HepG2 (cell line): Measurements from ENCODE around the gene CRISPLD2. TPM values are rescaled to one million over a fixed set of nuclear protein-coding genes. Genes with fewer than 3 reads are reported as not detected.

ENCODE experiments used
- AFF4 ChIP-seq: sonication (generic); formaldehyde crosslinking; IDR thresholded peaks from 2 replicates; pipeline ENCODE4 v1.4.0; 2020; ENCODE audit warnings: missing genetic modification reagents
- FOXM1 ChIP-seq: sonication (generic); formaldehyde crosslinking; IDR thresholded peaks from 2 replicates; pipeline ENCODE4 v1.5.0; 2020; ENCODE audit warnings: missing genetic modification reagents
- KIAA2018 ChIP-seq: sonication (generic); formaldehyde crosslinking; IDR thresholded peaks from 2 replicates; pipeline ENCODE4 v1.5.0; 2020; ENCODE audit warnings: mild to moderate bottlenecking, missing genetic modification reagents, borderline replicate concordance
- NRL ChIP-seq: sonication (generic); formaldehyde crosslinking; IDR thresholded peaks from 2 replicates; pipeline ENCODE4 v1.5.0; 2020; ENCODE audit warnings: missing genetic modification reagents, mild to moderate bottlenecking, moderate library complexity, borderline replicate concordance
- RBM39 ChIP-seq: fragments of 200-400 bp; formaldehyde crosslinking; IDR thresholded peaks from one replicate; pipeline ENCODE4 v1.6.1; 2018; ENCODE audit warnings: antibody characterized with exemption, mild to moderate bottlenecking, low read depth, low read length; ENCODE audit not compliant: poor library complexity, severe bottlenecking
- TBX2 ChIP-seq: sonication (generic); formaldehyde crosslinking; IDR thresholded peaks from 2 replicates; pipeline ENCODE4 v1.5.0; 2020; ENCODE audit warnings: missing genetic modification reagents, mild to moderate bottlenecking, borderline replicate concordance
- XRCC5 ChIP-seq: fragments of 200-400 bp; formaldehyde crosslinking; optimal IDR thresholded peaks from 2 replicates; pipeline ENCODE3; 2017; ENCODE audit warnings: mild to moderate bottlenecking, low read length
- ZGPAT ChIP-seq: IDR thresholded peaks from 2 replicates; pipeline ENCODE4 v1.6.1; 2016; ENCODE audit warnings: mild to moderate bottlenecking
- ZNF280B ChIP-seq: sonication (generic); formaldehyde crosslinking; IDR thresholded peaks from 2 replicates; pipeline ENCODE4 v1.5.0; 2020; ENCODE audit warnings: missing genetic modification reagents, mild to moderate bottlenecking, borderline replicate concordance
- ZNF292 ChIP-seq: sonication (generic); formaldehyde crosslinking; IDR thresholded peaks from 2 replicates; pipeline ENCODE4 v1.8.1; 2022; ENCODE audit warnings: mild to moderate bottlenecking, low read depth, missing genetic modification reagents, borderline replicate concordance
- ZNF598 ChIP-seq: sonication (generic); formaldehyde crosslinking; IDR thresholded peaks from 2 replicates; pipeline ENCODE4 v1.5.1; 2020; ENCODE audit warnings: mild to moderate bottlenecking, missing genetic modification reagents, borderline replicate concordance
- ZNF878 ChIP-seq: sonication (generic); formaldehyde crosslinking; IDR thresholded peaks from 2 replicates; pipeline ENCODE4 v1.8.1; 2023; ENCODE audit warnings: mild to moderate bottlenecking, missing genetic modification reagents, moderate library complexity
- polyA plus RNA-seq, 8 experiments: library from polyadenylated mRNA; depleted of rRNA in 3 of 8; stranded (reverse) in 7 of 8; unstranded in 1 of 8; fragments of >200 nt; fragmentation: Illumina TruSeq in 4 of 8; extraction: Trizol in 4 of 8; gene quantifications; 2 replicates each; pipeline versions ENCODE4 v1.2.1 to v1.2.3, GENCODE V29; 2011 to 2016; ENCODE audit warnings: low read depth in 4 of 8, missing spikeins in 1 of 8, mixed read lengths in 1 of 8; ENCODE audit not compliant: insufficient read depth in 1 of 8
- total RNA-seq, 5 experiments: library from RNA; depleted of rRNA; stranded (reverse); fragments of >200 nt; fragmentation: Illumina TruSeq; extraction: Trizol; gene quantifications; 2 replicates each; pipeline ENCODE4 v1.2.3, GENCODE V29; 2016; ENCODE audit warnings: low read depth in 1 of 5

CRISPLD2 gene
- total and polyA plus RNA-seq, 2 of the 13 experiments (the other 11 are each of a cell fraction or from before 2014, with no cell fraction given) = 0.04 to 0.31 TPM

- TF ChIP-seq ZNF292 (CRISPR knock-in tag) (peak; percentile 59; the same call in 1 of the 2 replicates), AFF4 (no peak), TBX2 (CRISPR knock-in tag) (0 out of 2 replicates have a peak, but pooled peaks have one; percentile 41), KIAA2018 (CRISPR knock-in tag) (no peak), ZNF598 (0 out of 2 replicates have a peak, but pooled peaks have one; percentile 26), FOXM1 (CRISPR knock-in tag) (no peak), ZGPAT (no peak), RBM39 (no peak), XRCC5 (no peak), NRL (CRISPR knock-in tag) (no peak), ZNF280B (CRISPR knock-in tag) (no peak), ZNF878 (CRISPR knock-in tag) (no peak)
Observed at GRCh38 chr16:84922351-84923120, 102.8 kb downstream of the CRISPLD2 start (continued).
